Neuronal stem cell (in vitro differentiated cells): Measurements from ENCODE around the gene TMEM132C.
A peak's percentile ranks its signal among the peaks of the same experiment; 100 is the strongest.

ENCODE experiments used
- DNase-seq: peaks from one replicate; pipeline ENCODE4 v3.0.0-alpha.2; 2013; ENCODE audit warnings: low spot score
- H2AFZ ChIP-seq: one replicate; pipeline ENCODE4 v1.6.1; 2013; ENCODE audit warnings: mild to moderate bottlenecking, low read length, inconsistent platforms
- H2AK5ac ChIP-seq: 2 replicates; pipeline ENCODE4 v1.6.1; 2013; ENCODE audit warnings: low read depth, mild to moderate bottlenecking, inconsistent platforms, low read length, moderate library complexity, mixed read lengths
- H2BK120ac ChIP-seq: 2 replicates; pipeline ENCODE4 v1.6.1; 2013; ENCODE audit warnings: low read depth, mild to moderate bottlenecking, inconsistent platforms, low read length, moderate library complexity, mixed read lengths
- H2BK12ac ChIP-seq: one replicate; pipeline ENCODE4 v1.6.1; 2013; ENCODE audit warnings: low read length, inconsistent platforms
- H2BK15ac ChIP-seq: 2 replicates; pipeline ENCODE4 v1.6.1; 2013; ENCODE audit warnings: mild to moderate bottlenecking, low read length, inconsistent platforms, mixed read lengths
- H2BK5ac ChIP-seq: one replicate; pipeline ENCODE4 v1.6.1; 2013; ENCODE audit warnings: inconsistent platforms, mild to moderate bottlenecking, low read length, moderate library complexity
- H3K14ac ChIP-seq: one replicate; pipeline ENCODE4 v1.6.1; 2013; ENCODE audit warnings: low read length, inconsistent platforms
- H3K18ac ChIP-seq: 2 replicates; pipeline ENCODE4 v1.6.1; 2013; ENCODE audit warnings: low read length, inconsistent platforms
- H3K23ac ChIP-seq: 2 replicates; pipeline ENCODE4 v1.6.1; 2013; ENCODE audit warnings: low read depth, mild to moderate bottlenecking, mixed read lengths, low read length, inconsistent platforms; ENCODE audit not compliant: poor library complexity
- H3K27ac ChIP-seq: replicated peaks from 3 replicates; pipeline ENCODE4 v1.5.1; 2013; ENCODE audit warnings: low read length, inconsistent platforms
- H3K27me3 ChIP-seq, 3 experiments: 2 replicates each; pipeline ENCODE4 v1.6.1; 2013; ENCODE audit warnings: low read length in 3 of 3, mild to moderate bottlenecking in 2 of 3, inconsistent platforms in 1 of 3, low read depth in 1 of 3, mixed read lengths in 1 of 3, moderate library complexity in 1 of 3; ENCODE audit not compliant: control insufficient read depth in 3 of 3, insufficient read depth in 3 of 3
- H3K36me3 ChIP-seq, 2 donors: replicated peaks in 1 of 2; 2 replicates each; pipeline ENCODE4 v1.6.1; 2013; ENCODE audit warnings: low read length in 2 of 2; ENCODE audit not compliant: control insufficient read depth in 2 of 2, insufficient read depth in 2 of 2
- H3K4ac ChIP-seq: 2 replicates; pipeline ENCODE4 v1.6.1; 2013; ENCODE audit warnings: inconsistent platforms, mild to moderate bottlenecking, low read length, moderate library complexity
- H3K4me1 ChIP-seq, 2 donors: 1 replicate in 1 of 2; 2 replicates in 1 of 2; pipeline ENCODE4 v1.6.1; 2013; ENCODE audit warnings: low read length in 2 of 2, low read depth in 1 of 2; ENCODE audit not compliant: control insufficient read depth in 2 of 2, insufficient read depth in 1 of 2
- H3K4me2 ChIP-seq: one replicate; pipeline ENCODE4 v1.6.1; 2013; ENCODE audit warnings: mild to moderate bottlenecking, low read length, inconsistent platforms; ENCODE audit not compliant: insufficient read depth, poor library complexity, severe bottlenecking
- H3K4me3 ChIP-seq, 2 donors: 2 replicates each; pipeline ENCODE4 v1.5.1; 2013; ENCODE audit warnings: low read length in 2 of 2, mild to moderate bottlenecking in 2 of 2, inconsistent platforms in 1 of 2, moderate library complexity in 1 of 2
- H3K79me1 ChIP-seq: one replicate; pipeline ENCODE4 v1.6.1; 2013; ENCODE audit warnings: low read depth, mild to moderate bottlenecking, inconsistent platforms, low read length, moderate library complexity
- H3K9ac ChIP-seq: one replicate; pipeline ENCODE4 v1.6.1; 2013; ENCODE audit warnings: mild to moderate bottlenecking, low read depth, low read length, inconsistent platforms; ENCODE audit not compliant: poor library complexity
- H3K9me3 ChIP-seq, 2 donors: replicated peaks in 1 of 2; 2 replicates each; pipeline versions ENCODE3 to v1.6.1; 2013; ENCODE audit warnings: low read length in 2 of 2, mild to moderate bottlenecking in 2 of 2, inconsistent platforms in 1 of 2, low read depth in 1 of 2, mixed read lengths in 1 of 2, moderate library complexity in 1 of 2; ENCODE audit not compliant: control insufficient read depth in 2 of 2, insufficient read depth in 1 of 2
- H4K8ac ChIP-seq: one replicate; pipeline ENCODE4 v1.6.1; 2013; ENCODE audit warnings: low read depth, mild to moderate bottlenecking, inconsistent platforms, low read length, moderate library complexity
- H4K91ac ChIP-seq: one replicate; pipeline ENCODE4 v1.6.1; 2013; ENCODE audit warnings: low read length, low read depth, mild to moderate bottlenecking, inconsistent platforms; ENCODE audit not compliant: poor library complexity
- WGBS, 2 donors: extraction: QIAGEN DNeasy Blood & Tissue Kit; methylation state at CpG; one replicate each; pipeline ENCODE4 v1.1.7; 2013; ENCODE audit warnings: missing lambda C conversion rate in 2 of 2, mixed read lengths in 1 of 2; ENCODE audit not compliant: insufficient read length in 2 of 2, insufficient replicate concordance in 1 of 2; ENCODE audit errors: extremely low coverage in 2 of 2; 5-methylcytosine and 5-hydroxymethylcytosine counted together

TMEM132C gene

GRCh38 chr12:128693115-128693514 is 426.1 kb downstream of the TMEM132C start:
- Histone ChIP-seq H3K27me3 (no peaks in the 10 kb centered on the region), H4K91ac (no peak overlapping the region), H3K27ac (no peak overlapping the region), H3K9me3 (peaks cover 0 to 13% of the 10 kb centered on the region in 2 donors), H3K14ac (no peak overlapping the region), H3K9ac (no peak overlapping the region), H2BK120ac (no peak overlapping the region), H3K4me1 (no peaks in the 10 kb centered on the region), H2BK5ac (no peak overlapping the region), H4K8ac (no peak overlapping the region), H2AK5ac (no peak overlapping the region), H3K79me1 (no peaks in the 10 kb centered on the region), H2AFZ (no peak overlapping the region), H3K36me3 (peaks cover 0 to 28% of the 10 kb centered on the region in 2 donors), H3K18ac (no peak overlapping the region), H2BK15ac (no peak overlapping the region), H3K23ac (no peak overlapping the region), H3K4ac (no peak overlapping the region), H3K4me2 (no peak overlapping the region), H2BK12ac (no peak overlapping the region), H3K4me3 (no peak overlapping the region)
- DNase-seq: no peak
- WGBS, 2 donors: no CpG with 5 or more reads among the region's 4 CpGs

- Histone ChIP-seq H3K4me3 (no peak overlapping the region), H3K79me1 (no peaks in the 10 kb centered on the region), H3K36me3 (peaks cover 0 to 35% of the 10 kb centered on the region in 2 donors), H4K91ac (no peak overlapping the region), H3K9ac (no peak overlapping the region), H2BK12ac (no peak overlapping the region), H2BK5ac (no peak overlapping the region), H3K4me1 (no peaks in the 10 kb centered on the region), H4K8ac (no peak overlapping the region), H2AFZ (no peak overlapping the region), H3K4ac (no peak overlapping the region), H3K4me2 (no peak overlapping the region), H2AK5ac (peak overlapping the region; percentile 17), H3K18ac (no peak overlapping the region), H2BK15ac (no peak overlapping the region), H3K27me3 (no peaks in the 10 kb centered on the region), H3K9me3 (peaks cover 0 to 13% of the 10 kb centered on the region in 2 donors), H3K14ac (no peak overlapping the region), H2BK120ac (no peak overlapping the region), H3K27ac (no peak overlapping the region), H3K23ac (no peak overlapping the region)
- no peak for DNase-seq
- no CpG with 5 or more reads among the region's 8 CpGs for WGBS, 2 donors
These were observed 426.8 kb downstream of the TMEM132C start for GRCh38 chr12:128693771-128694170.

- H4K8ac ChIP-seq: no peak overlapping the region
- H2BK12ac ChIP-seq: no peak overlapping the region
- H3K18ac ChIP-seq: no peak overlapping the region
- H3K79me1 ChIP-seq: no peaks in the 10 kb centered on the region
- no peak for DNase-seq
- no peaks in the 10 kb centered on the region for H3K27me3 ChIP-seq
- no peak overlapping the region for H2AK5ac ChIP-seq
- H3K36me3 ChIP-seq: peaks cover 0 to 41% of the 10 kb centered on the region in 2 donors
- H3K9me3 ChIP-seq: peaks cover 0 to 13% of the 10 kb centered on the region in 2 donors
- no peak overlapping the region for H3K23ac ChIP-seq
- no peak overlapping the region for H3K4ac ChIP-seq
- no peak overlapping the region for H2AFZ ChIP-seq
- no peak overlapping the region for H4K91ac ChIP-seq
- H3K14ac ChIP-seq: no peak overlapping the region
- no peak overlapping the region for H2BK5ac ChIP-seq
- H2BK15ac ChIP-seq: no peak overlapping the region
- no peaks in the 10 kb centered on the region for H3K4me1 ChIP-seq
- no CpG with 5 or more reads among the region's 4 CpGs for WGBS, 2 donors
- no peak overlapping the region for H3K4me3 ChIP-seq
- no peak overlapping the region for H2BK120ac ChIP-seq
- H3K9ac ChIP-seq: no peak overlapping the region
- no peak overlapping the region for H3K27ac ChIP-seq
- no peak overlapping the region for H3K4me2 ChIP-seq
These were observed 427.5 kb downstream of the TMEM132C start for GRCh38 chr12:128694445-128694844.

- Histone ChIP-seq H3K27me3 (no peaks in the 10 kb centered on the region), H2BK15ac (peak overlapping the region; percentile 23), H2BK12ac (no peak overlapping the region), H2AFZ (no peak overlapping the region), H3K14ac (peak overlapping the region; percentile 33), H3K4me1 (no peaks in the 10 kb centered on the region), H3K4me2 (no peak overlapping the region), H3K23ac (peak overlapping the region; percentile 18), H3K79me1 (no peaks in the 10 kb centered on the region), H2BK5ac (no peak overlapping the region), H3K36me3 (peaks cover 0 to 44% of the 10 kb centered on the region in 2 donors), H3K4ac (no peak overlapping the region), H4K91ac (no peak overlapping the region), H3K27ac (no peak overlapping the region), H4K8ac (no peak overlapping the region), H3K9ac (no peak overlapping the region), H2AK5ac (peak overlapping the region; percentile 60), H3K4me3 (peak overlapping the region in 1 of 2 donors; percentile 56), H3K18ac (peak overlapping the region; percentile 63), H2BK120ac (no peak overlapping the region), H3K9me3 (peaks cover 0 to 13% of the 10 kb centered on the region in 2 donors)
- no CpG with 5 or more reads among the region's 22 CpGs for WGBS, 2 donors
- DNase-seq: no peak
These were observed 428.7 kb downstream of the TMEM132C start for GRCh38 chr12:128695697-128696096.
